Inferior parietal cortex (tissue), 1 donor: ENCODE data around the gene NUDT6.

Source experiments
- DNase-seq: peaks from one replicate; pipeline ENCODE4 v3.0.0-alpha.2; 2016; ENCODE audit errors: extremely low spot score

The NUDT6 gene

DNA sequence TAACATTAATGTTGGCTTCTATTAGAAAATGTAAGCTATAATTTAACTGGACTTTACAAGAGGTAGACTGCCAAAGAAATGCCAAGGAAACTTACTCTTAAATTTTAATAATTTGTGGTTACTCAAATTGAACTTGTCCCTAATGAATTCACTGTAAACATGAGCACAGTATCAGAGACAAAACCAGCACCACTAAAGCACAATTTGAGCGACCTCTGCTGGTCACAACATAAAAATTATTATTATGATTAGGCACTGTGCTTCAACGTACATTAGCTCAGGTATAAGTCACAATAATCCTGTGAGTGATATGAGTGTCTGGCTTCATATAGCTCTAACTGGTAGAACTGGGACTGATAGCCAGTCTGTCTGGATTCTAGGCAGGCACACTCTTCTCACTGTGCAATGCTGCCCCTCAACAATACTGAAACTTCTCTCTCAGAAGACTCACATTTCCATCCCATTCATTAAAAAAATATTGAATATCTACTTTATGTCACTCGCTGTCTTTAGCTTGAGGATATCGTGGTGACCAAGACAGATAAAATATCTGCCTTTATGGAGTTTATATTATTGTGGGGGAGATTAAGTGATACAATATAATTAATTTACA, 8.0 kb downstream of the NUDT6 start:
- no peak for DNase-seq

GRCh38 chr4:122912810-122913575, 9.4 kb downstream of the NUDT6 start:
- DNase-seq: no peak

GRCh38 chr4:122911588-122911987, 10.8 kb downstream of the NUDT6 start:
- DNase-seq: no peak

DNA sequence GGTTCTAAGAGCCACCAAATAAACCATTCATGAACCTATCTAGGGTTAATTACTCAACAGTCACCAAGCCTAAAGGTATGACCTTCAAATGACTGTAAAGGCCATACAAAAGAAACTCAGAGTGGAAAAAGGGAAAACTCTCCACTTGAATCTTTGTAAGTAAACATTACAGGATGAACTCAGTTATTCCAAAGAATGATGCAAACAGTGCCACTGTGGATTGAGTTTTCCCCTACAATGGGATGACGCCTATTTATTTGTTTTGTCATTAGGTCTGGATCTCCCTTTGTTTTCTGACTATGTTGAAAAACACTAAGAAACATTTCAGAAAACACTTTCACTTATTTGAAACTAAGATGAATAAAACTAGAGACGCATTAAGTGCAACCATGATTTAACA, 12.7 kb downstream of the NUDT6 start:
- DNase-seq: no peak

GRCh38 chr4:122908223-122908622, 14.2 kb downstream of the NUDT6 start:
- no peak for DNase-seq

GRCh38 chr4:122906859-122907305, 15.5 kb downstream of the NUDT6 start:
- no peak for DNase-seq

- no peak for DNase-seq
These were observed 18.6 kb downstream of the NUDT6 start for GRCh38 chr4:122903766-122904288.

DNA sequence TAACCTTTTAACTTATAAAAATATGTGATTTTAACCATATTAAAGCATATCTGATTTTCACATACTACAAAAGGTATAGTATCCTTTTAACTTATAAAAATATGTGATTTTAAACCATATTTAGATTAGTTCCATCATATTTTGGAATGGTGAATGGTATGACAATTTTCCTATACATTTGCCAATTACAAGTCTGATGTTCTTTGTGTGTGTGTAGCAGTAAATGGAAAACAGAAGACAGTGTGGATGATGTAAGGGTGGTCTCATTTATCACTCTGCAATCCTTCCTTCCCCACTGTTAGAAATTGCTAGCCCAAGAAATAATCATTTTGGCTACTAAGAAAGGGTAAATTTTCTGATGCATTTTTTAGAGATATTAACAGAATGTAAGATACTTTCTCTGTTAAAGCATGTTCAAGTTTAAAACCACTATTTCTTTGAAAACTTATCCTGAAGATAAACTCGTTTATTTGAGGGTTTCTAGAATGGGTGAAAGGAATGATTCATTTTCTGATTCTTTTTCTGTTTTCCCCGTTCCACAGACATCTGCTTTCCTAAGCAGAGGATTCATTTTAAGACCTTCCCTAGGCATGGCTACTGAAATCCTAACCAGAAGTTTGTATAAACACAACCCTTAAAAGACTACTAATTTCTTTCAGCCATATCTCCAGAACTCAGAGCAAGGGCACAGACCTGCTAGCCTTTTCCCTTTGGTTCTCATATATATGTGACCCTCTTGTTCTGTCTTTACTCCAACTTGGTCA, 21.0 kb downstream of the NUDT6 start:
- DNase-seq: no peak

- DNase-seq: no peak
These were observed 22.1 kb downstream of the NUDT6 start for GRCh38 chr4:122900314-122900713.

GRCh38 chr4:122899682-122900081, 22.7 kb downstream of the NUDT6 start:
- no peak for DNase-seq

DNA sequence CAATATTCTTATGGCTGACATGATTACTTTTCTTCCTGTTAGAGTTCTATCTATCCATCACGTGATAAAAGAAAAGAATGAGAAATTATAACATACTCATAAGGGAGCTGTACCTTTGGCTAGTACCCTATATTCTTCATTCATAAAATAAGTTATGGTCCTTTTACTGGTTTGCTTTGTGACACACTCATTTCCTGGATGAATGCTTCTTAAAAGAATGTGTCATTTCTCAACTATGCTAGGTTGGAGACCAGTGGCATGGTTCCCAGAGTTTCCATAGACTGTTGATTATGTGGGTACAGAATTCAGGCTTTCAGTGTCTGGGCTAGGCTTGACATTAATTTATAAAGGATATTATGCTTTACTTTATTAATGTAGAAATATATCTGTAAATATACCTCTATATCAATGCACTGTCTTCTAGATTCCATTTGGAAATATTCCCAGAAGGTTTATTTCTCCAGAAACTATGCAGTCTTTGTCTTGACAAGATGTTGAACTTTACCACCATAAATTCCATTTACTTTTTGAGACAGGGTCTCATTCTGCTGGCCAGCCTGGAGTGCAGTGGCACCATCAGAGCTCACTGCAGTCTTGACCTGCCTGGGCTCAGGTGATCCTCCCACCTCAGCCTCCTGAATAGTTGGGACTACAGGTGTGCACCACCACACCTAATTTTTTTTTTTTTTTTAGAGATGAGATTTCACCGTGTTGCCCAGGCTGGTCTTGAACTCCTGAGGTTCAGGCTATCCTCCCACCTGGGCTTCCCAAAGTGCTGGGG, 23.8 kb downstream of the NUDT6 start:
- DNase-seq: no peak

- DNase-seq: no peak
These were observed 26.1 kb downstream of the NUDT6 start for GRCh38 chr4:122896270-122896669.

DNA sequence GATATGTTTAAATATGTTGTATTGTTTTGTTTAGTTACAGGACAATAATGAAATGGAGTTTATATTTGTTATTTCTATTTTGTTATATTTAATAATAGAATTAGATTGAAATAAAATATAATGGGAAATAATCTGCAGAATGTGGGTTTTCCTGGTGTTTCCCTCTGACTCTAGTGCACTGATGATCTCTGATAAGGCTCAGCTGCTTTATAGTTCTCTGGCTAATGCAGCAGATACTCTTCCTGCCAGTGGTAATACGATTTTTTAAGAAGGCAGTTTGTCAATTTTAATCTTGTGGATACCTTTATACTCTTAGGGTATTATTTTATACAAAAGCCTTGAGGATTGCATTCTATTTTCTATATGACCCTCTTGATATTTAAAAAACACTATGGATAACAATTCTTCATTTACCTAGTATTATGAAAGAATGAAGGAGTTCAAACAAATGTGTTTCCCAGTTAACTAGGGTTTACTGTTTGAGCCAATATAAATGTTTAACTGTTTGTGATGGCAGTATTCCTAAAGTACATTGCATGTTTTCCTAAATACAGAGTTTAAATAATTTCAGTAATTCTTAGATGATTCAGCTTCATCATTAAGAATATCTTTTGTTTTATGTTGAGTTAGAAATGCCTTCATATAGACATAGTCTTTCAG, 26.9 kb downstream of the NUDT6 start:
- DNase-seq: no peak

DNA sequence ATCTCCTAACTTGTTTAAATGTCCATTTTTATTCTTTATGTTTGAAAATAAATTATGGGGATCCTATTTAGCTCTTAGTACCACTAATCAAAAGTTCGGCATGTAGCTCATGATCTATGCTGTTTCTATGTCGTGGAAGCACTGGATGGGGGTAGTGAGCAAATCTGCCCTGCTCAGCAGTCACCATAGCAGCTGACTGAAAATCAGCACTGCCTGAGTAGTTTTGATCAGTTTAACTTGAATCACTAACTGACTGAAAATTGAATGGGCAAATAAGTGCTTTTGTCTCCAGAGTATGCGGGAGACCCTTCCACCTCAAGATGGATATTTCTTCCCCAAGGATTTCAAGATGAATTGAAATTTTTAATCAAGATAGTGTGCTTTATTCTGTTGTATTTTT, 27.6 kb downstream of the NUDT6 start:
- no peak for DNase-seq

DNA sequence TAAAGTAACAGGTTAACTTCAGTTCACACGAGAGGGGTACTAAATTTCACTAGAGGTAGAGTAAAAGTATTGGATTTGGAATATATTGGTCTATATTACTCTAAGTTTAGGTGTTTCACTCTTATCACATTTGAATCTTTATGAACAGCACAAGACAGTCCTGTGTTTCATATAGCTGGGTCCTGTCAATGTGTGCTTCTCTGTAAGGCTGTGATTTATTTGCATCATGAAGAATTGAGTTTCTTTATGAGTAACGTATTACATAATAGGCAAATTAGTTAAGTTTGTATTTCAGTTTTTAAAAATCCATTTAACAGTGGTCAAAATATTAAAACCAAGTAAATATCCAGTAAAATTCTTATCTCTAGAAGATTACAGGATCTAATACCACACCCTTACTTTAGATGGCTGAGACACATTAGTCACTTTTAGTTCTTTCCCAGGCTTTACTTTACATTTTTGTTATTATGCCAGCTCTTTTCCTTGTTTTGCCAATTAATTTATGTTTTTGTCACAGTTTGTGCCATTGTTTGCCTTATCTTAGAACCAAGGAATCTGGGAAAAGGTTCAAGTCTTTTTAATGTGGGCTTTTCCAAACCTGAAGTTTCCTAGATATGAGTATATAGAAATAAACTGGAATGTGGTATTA, 32.1 kb downstream of the NUDT6 start:
- DNase-seq: no peak

DNA sequence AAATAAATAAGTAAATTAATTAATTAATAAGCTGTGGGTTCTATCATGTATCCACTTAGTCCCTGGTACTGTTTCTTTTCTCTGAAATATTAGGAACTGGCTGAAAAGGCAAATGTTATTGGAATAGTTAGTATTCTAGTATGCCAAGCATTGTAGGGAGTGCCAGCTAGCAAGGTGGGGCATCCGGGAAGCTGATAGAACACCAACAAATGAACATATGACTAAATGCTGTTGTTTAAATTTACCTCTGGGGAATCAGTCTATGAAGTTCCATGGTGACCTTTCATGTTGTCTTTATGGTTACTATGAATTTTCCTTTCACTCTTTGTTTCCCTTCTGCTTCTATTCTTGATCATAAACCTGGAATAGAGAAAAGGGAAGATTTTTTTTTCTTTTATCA, 32.7 kb downstream of the NUDT6 start:
- no peak for DNase-seq

- no peak for DNase-seq
These were observed 37.9 kb downstream of the NUDT6 start for GRCh38 chr4:122884499-122884898.

- DNase-seq: no peak
These were observed 39.3 kb downstream of the NUDT6 start for GRCh38 chr4:122882857-122883735.

GRCh38 chr4:122879001-122879400, 43.4 kb downstream of the NUDT6 start:
- DNase-seq: no peak

DNA sequence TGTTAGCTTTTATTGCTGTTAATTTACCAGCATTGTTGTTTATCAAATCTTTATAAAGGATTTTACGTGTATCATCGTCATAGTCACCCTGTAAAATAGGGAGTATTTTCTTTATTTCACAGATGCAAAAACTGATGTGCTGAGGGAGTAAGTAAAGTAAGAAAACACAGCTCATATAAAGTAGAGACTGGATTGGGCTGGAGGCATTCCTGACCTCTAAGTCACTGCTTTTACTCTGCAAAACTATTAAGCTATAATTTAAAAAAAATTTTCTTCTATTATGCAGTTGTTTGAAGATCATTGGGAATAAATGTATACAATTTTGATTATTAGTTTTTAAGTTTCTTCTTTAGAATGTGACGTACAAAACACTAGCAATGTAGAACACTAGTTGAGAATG, 45.9 kb downstream of the NUDT6 start:
- DNase-seq: no peak
